ENCODE data around the gene CDKL1. TPM values are rescaled to one million over a fixed set of nuclear protein-coding genes. Genes with fewer than 3 reads are reported as not detected.
"Not testable (repeated sequence)": the region's sequence is repeated elsewhere in the genome, so short reads cannot be mapped to it uniquely, and the experiment has no call there.

CDKL1 gene
- total RNA-seq, 1 donor from 2014 or later = 45.8 TPM

GRCh38 chr14:50388256-50388931 is 8.3 kb downstream of the CDKL1 start:
- DNase-seq (ENCODE audit: low read depth, low spot score) = no peak

GRCh38 chr14:50387548-50387947 is 9.1 kb downstream of the CDKL1 start:
- DNase-seq (ENCODE audit: low read depth, low spot score) = no peak

GRCh38 chr14:50383618-50384225 is 13.0 kb downstream of the CDKL1 start:
- DNase-seq (ENCODE audit: low read depth, low spot score) = no peak

DNA sequence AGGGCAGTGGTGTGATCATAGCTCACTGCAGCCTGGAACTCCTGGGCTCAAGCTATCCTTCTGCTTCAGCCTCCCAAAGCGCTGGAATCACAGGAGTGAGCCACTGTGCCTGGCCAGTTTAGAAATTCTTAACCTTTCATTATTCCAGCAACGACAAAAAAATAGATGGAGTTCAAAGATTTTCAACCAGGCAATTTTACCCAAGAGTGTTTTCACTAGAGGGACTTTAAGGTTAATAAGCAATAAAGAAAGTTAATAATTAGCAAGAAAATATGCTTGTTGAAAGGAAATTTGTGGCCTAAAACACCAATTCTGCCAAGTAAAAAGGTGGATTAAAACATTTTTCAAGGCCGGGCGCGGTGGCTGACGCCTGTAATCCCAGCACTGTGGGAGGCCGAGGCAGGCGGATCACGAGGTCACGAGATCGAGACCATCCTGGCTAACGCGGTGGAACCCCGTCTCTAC is 14.8 kb downstream of the CDKL1 start:
- no peak for DNase-seq (ENCODE audit: low read depth, low spot score)

DNA sequence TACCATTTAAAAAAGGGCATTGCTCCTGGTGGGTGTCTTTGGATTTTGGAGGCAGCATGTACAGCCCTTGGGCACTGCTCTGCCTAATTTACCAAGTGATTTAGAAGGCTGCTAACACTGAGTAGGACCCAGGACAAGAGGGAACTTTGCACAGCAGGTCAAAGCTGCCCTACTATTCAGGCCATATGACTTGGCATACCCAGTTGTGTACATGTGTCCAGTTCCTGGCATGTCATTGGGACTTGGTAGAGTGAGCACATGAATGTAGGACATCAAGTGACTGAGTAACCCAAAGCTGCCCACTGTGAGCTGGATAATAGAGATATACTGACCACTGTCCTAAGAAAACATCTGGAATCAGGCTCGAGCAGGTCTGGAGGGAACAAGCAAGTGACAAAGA is 15.7 kb downstream of the CDKL1 start:
- DNase-seq (ENCODE audit: low read depth, low spot score) = no peak

DNA sequence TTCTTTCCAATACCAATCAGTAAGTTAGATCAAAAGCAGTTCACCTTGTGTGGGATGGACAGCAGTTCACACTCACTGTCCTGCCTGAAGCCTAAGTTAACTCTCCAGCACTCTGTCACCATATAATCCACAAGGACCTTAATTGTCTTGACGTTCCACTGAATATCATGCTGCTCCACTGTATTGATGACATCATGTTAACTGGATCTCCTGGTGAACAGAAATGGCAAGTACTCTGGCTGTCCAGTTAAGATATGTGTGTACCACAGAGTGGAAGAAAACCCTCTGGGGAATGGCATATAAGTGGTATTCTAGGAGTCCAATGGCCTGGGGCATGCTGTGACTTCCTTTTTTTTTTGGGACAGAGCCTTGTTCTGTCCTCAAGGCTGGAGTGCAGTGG is 16.2 kb downstream of the CDKL1 start:
- no peak for DNase-seq (ENCODE audit: low read depth, low spot score)

DNA sequence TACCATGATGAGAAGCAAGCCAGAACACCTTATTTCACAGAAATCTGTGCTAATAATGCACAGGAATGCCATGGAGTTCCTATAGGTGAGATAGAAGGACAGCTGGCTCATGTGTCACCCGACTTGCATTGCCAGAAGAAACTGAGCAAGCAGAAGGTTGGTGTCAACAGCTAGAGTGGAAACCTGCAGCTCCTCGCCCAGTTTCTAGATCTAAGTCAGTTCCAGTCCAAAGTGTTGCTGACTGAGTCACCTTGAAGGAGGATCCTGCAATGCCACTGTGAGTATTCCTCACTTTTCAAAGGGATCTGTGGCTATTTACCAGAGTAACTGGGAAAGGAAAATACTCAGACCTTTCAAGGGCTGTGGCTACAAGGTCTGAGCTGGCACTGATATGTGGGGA is 17.1 kb downstream of the CDKL1 start:
- DNase-seq (ENCODE audit: low read depth, low spot score) = no peak

GRCh38 chr14:50377550-50378085 is 19.1 kb downstream of the CDKL1 start:
- DNase-seq (ENCODE audit: low read depth, low spot score) = no peak

GRCh38 chr14:50375760-50376159 is 20.9 kb downstream of the CDKL1 start:
- DNase-seq (ENCODE audit: low read depth, low spot score) = no peak

DNA sequence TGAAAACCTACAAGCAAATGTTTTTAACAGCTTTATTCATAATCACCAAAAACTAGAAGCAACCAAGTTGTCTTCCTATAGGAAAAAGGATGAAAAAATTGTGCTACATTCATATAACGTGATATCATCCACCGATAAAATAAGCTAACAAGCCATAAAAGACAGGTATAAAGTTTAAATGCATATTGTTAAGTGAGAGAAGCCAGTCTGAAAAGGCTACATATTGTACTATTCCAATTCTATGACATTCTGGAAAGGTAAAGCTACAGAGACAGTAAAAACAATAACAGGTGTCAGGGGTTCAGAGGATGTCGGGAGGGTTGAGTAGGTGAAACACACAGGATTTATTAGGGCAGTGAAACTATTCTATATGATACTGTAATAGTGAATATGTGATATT is 22.7 kb downstream of the CDKL1 start:
- DNase-seq (ENCODE audit: low read depth, low spot score) = no peak

- DNase-seq (ENCODE audit: low read depth, low spot score) = no peak
Measured at GRCh38 chr14:50371546-50371945, 25.1 kb downstream of the CDKL1 start.

GRCh38 chr14:50366589-50366988 is 30.1 kb downstream of the CDKL1 start:
- no peak for DNase-seq (ENCODE audit: low read depth, low spot score)

GRCh38 chr14:50366115-50366514 is 30.6 kb downstream of the CDKL1 start:
- DNase-seq (ENCODE audit: low read depth, low spot score) = no peak

DNA sequence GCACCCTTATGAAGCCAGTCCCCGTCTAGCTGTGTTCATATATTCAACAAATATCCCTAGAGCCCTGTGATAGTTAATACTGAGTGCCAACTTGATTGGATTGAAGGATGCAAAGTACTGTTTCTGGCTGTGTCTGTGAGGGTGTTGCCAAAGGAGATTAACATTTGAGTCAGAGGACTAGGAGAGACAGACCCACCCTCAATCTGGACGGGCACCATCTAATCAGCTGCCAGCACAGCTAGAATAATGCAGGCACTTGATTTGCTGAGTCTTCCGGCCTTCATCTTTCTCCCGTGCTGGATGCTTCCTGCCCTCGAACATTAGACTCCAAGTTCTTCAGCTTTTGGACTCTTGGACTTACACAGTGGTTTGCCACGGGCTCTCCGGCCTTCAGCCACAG is 31.1 kb downstream of the CDKL1 start:
- not testable (repeated sequence) for DNase-seq (ENCODE audit: low read depth, low spot score)

- no peak for DNase-seq (ENCODE audit: low read depth, low spot score)
Measured at GRCh38 chr14:50364792-50365191, 31.9 kb downstream of the CDKL1 start.

DNA sequence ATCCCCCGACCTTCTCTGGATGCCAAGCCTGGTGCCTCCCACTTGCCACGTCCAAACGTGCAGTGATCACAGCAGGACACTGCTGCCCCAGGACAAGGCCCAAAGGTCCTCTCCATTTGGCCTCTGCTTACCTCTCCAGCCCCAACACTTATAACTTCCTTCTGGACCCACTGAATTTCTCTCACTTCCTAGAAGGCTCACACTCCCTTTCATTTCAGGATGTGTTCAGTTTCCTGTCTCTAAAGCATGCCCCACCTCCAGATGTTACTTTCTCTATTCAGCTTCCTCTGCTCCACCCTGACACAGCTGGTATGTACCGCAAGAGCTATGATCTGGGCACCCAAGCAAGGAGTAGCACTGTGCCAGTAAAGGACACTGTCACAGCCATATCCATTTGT is 33.0 kb downstream of the CDKL1 start:
- DNase-seq (ENCODE audit: low read depth, low spot score) = no peak

DNA sequence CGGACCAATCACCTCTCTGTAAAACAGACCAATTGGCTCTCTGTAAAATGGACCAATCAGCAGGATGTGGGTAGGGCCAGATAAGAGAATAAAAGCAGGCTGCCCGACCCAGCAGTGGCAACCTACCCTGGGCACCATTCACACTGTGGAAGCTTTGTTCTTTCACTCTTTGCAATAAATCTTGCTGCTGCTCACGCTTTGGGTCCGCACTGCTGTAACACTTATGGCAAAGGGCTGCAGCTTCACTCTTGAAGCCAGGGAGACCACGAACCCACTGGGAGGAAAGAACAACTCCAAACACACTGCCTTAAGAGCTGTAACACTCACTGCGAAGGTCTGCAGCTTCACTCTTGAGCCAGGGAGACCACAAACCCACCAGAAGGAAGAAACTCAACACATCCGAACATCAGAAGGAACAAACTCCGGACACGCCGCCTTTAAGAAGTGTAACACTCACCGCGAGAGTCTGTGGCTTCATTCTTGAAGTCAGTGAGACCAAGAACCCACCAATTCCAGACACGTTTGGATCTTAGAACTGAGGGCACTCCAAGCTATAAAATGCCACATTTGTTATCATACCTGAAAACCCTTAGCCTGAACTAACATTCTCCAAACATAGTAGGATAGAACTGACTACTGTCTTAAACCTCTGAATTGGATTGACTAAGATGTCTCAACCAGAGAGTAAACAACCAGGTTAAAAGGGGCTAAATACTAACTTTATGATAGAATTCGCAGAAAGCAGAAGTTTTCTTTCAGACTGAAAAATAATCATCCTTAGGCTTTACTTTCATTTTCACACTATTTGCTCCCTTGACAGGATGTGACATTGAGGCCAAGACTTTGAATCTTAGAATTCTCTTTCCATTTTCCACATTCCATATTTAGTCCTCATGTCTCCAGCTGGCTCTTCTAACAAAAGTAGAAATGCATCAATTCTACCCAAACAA is 33.6 kb downstream of the CDKL1 start:
- DNase-seq (ENCODE audit: low read depth, low spot score) = no peak

DNA sequence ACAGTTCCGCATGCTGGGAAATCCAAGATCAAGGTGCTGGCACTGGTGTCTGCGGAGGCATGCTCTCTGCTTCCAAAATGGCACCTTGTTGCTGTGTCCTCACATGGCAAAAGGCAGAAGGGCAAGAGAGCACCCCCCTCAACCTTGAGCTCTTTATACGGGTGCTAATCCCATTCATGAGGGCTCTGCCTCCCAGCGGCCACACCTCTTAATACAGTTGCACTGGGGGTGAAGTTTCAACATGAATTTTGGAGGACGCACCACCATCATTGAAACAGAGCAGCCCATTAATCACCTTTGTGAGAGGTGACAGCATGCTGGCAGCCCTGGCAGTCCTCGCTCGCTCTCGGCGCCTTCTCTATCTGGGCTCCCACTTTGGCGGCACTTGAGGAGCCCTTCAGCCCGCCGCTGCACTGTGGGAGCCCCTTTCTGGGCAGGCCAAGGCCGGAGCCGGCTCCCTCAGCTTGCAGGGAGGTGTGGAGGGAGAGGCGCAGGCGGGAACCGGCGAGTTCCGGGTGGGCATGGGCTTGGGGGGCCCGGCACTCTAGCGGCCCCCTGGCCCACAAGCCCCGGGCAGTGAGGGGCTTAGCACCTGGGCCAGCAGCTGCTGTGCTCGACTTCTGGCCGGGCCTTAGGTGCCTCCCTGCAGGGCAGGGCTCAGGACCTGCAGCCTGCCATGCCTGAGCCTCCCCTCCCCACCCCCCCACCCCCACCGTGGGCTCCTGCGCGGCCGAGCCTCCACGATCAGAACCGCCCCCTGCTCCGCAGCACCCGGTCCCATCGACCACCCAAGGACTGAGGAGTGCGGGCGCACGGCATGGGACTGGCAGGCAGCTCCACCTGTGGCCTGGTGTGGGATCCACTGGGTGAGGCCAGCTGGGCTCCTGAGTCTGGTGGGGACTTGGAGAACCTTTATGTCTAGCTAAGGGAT is 34.9 kb downstream of the CDKL1 start:
- not testable (repeated sequence) for DNase-seq (ENCODE audit: low read depth, low spot score)

DNA sequence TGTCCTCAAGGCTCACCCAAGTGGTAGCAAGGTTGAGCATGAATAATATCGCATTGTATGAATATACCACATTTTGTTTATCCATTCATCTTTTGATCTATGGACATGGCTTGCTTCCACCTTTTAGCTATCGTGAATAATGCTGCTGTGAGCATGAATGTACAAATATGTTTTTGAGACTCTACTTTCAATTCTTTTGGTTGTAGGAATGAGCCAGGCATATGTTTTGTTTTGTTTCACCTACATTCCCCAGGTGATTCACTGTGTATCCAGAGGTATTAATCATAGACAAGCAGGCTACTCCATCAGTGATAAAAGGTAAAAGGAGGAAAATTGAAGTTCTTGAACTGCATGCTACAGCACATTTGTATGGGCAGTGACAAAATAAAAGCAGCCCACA is 35.8 kb downstream of the CDKL1 start:
- no peak for DNase-seq (ENCODE audit: low read depth, low spot score)

- no peak for DNase-seq (ENCODE audit: low read depth, low spot score)
Measured at GRCh38 chr14:50360093-50360492, 36.6 kb downstream of the CDKL1 start.

DNA sequence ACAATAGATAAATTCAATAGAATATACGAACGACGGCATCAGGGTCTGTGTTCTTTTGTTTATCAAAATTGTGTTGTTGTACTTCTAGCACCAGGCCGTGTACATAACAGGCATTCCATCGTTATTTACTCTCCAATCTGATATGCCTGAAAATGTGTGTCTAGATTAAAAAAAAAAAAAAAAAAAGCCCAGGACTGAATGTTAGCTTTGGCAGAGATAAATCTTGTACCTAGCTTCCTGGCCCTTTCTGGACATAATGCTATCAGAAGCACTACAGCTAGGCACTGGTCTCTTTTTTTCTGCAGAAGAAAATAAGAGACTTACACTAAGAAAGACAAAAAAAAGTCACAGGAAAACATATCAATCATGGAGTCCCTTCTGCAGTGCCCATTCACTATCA is 37.0 kb downstream of the CDKL1 start:
- DNase-seq (ENCODE audit: low read depth, low spot score) = no peak
